Measurements from ENCODE around the gene FCHO1.

The FCHO1 gene

DNA sequence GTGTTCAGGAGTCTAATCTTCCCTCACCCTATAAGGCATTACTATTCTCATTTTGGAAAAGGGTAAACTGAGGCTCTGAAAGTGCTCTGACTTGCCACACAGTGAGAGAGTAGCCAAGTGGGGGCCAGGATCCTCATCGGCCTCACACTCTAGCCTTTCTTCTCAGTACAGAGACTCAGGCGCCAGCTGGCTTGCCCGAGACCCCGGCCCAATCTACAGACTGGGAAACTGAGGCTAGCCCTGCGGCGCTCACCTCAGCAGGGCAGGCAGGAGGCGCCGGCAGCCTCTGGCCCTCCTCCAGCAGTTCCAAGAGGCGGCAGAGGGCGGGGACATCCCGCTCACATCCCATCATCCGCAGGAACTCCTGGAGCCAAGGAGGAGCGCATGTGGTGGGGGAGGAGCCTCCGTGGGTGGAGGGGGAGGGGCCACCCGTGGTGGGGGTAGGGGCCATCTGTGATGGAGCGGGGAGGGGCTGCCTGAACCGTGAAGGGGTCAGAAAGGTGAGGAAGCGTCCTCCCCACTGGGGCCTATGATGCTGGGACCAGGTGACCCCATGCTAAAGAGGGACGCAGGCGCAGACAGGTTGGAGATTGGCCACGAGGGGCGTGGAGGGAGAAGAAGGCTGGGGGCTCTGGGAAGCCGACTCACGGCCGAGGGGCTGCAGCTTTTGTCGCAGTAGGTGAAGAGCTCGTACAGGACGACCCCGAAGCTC is 78.7 kb downstream of the FCHO1 start:
- no peak for DNase-seq (ENCODE audit: low read depth)

DNA sequence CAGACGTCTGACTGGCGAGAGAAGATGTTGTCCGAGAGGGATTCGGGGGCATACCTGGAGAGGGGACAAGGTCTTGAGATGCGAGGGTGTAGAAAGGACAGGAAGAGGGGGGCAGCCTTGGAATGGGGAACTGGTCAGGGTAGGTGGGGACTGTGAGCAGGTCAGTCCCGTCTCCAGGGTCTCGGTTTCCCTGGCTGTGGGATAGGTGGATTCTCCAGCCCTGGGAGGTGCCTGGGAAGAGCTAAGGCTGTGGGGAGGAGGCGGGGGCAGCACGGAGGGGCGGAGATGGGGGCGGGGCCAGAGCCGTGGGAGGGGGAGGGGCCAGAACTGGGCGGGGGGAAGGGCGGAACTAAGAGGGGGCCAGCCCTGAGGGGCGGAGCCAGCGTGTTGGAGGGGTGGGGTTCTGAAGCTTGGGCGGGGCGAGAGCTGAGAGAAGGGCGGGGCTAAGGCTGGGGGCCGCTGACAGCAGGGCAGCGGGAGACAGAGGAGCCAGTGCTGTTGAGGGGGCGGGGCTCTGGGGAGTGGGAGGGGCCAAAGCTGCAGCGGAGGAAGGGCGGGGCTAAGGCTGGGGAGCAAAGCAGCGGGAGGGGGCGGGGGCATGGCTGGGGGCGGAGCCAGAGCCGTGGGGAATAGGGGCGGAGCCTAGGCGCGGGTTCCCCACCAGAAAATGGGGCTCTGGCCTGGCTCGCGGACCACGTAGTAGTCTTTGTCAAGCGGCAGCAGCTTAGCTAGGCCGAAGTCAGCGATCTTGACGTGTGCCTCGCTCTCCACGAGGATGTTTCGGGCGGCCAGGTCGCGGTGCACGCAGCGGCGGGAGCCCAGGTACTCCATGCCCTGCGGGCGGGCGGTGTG is 79.5 kb downstream of the FCHO1 start:
- DNase-seq (ENCODE audit: low read depth), result no peak

DNA sequence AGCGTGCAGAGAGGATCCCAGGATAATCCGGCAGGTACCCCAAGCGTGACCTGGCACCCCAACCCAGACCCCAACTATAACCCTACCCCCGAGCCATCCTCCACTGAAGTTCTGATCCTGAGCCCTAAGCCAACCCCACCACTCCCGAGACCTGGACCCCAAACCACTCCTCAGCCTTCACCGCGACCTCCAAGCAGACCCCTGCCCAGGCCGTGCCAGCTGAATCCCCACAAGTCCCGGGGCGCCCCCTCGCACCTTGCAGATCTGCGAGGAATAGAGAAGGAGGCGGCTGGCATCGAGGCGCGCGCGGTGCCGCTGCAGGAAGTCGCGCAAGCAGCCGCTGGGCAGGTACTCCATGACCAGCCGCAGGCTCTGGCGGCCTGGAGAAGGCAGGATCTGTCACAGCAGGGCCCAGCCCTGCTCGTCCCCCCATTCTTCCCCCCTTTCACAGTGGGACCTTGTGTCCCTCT is 80.2 kb downstream of the FCHO1 start:
- no peak for DNase-seq (ENCODE audit: low read depth)

DNA sequence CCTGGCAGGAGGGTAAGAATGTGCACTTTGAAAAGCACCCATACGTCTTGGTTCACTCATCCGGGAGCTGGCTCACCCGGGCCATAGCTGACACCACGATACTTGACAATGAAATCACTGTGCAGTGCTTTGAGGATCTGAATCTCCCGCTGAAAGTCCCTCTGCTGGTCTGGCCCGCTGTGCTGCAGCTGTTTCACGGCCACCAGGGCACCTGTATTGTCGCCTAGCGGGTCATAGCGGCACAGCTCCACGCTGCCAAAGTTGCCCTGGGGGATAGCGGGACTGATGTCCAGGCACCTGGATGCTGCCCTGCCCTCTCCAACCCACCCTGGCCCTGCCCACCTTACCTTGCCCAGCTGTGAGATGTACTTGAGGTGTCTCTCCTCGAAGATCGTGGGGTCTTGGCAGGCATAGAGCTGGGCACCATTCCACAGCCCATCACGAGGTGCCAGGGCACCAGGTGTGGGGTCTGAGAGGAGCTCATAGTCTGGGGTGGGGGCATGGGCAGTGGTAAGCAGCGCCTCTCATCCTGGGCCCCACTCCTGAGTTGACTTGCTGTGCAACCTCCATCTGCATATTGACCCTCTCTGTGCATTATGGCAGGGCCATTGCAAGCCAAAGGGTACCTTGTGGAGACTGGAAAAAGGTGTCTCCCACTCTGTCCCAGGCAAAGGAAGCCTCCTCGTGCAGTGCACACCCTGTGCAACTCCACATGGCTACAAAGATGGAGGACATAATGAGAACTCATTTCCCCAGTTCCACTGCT is 81.3 kb downstream of the FCHO1 start:
- no peak for DNase-seq (ENCODE audit: low read depth)

DNA sequence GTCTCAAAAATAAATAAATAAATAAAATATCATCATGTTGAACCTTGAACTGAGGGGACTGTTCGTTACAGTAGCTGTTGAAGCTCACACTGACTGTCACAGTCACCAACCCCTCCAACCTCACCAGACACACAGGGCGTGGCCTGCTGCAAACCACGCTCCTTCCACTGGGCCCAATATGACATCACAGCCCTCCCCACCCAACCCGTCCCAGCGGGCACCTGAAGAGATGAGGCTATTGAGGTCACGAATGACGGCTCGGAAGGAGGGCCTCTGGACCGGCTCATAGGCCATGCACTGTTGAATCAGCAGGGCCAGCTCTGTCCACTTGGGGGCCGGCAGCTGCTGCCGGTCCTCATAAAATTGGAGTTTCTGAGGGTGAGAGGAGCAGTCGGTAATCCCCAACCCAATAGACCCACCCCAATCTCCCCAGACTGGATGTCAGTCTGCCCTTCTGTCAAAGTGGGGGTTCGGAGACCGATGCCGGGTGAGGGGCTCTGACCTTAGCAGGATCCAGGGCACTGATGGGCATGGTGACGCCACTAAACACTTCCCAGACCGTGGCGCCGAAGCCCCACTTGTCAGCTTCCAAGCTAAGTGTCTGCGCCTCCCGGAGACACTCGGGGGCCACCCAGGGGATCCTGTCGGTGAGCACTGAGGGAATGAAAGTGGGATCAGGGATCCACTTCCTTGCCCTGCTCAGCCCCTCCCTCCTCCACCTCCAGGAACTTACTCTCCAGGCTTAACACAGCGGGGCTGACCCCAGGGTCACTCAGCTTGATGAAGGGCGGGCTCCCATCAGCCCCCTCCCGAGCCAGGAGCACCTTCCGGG is 83.3 kb downstream of the FCHO1 start:
- no peak for DNase-seq (ENCODE audit: low read depth)

DNA sequence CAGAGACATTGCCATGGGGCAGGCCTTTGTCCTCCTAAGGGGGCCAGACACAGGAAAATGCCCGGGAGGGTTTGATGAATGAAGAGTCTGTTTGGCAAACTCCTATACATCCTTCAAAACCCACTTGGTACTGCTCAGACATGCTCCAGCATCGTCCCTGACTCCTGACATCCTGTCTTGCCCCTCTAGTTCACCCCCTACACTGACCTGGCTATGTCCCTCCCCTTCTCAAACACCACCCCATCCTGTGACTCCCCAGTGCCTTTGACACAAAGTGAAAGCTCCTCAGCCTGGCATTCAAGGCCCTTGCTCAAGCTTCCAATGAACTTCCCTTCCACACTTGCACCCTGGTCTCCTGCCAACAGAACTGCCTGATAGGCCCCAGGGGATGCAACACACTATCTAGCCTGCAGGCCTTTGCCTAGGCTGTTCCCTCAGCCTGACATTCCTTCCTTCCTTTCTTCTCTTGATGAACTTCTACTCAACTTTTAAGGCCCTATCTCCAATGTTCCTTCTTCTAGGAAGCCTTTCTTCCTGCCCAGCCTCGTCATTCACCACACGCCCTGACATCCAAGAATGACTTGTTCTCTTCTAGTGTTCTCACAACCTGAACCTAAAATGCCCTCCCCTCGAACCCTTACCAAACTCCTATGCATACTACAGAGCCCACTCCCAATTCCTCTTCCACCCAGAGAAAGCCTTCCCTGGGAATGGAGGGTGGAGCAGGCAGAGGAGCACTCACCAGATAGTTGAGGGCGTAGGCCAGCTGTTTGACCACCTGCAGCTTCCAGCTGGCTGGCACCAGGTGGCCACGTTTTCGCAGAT is 84.1 kb downstream of the FCHO1 start:
- DNase-seq (ENCODE audit: low read depth), result no peak

DNA sequence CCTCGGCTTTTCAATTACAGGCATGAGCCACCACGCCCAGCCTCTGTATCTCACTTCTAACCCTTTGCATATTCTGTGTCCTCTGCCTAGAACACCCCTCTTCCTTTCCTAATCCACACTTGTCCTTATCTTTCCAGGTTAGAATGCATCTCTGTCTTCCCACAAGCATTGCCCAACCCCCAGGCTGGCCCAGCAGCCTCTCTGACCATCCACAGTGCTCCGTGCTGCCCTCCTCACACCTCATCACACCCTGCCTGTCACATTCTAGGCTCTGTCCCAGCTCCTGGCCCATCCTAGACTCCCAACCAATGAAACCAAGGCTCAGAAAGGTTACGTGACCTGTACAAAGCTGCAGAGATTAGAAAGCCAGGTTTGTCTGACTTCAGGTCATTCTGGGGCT is 85.3 kb downstream of the FCHO1 start:
- no peak for DNase-seq (ENCODE audit: low read depth)

DNA sequence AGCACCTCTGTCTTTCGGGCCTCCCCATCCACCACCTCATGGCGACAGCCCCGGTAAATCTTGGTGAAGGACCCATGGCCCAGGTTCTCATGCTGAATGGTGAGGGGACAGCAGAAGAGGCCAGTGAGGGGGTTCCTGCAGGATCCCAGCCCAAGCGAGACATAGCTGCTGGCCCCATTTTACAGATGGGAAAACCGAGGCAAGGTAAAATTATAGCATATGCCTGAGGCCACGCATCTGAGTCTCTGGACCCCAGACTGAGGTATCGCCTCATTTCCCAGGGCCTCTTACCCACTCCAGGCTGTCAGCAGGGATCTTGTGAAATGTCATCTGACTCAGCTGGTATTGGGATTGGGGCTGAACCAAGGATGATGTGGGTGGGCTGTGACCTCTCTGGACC is 86.7 kb downstream of the FCHO1 start:
- DNase-seq (ENCODE audit: low read depth), result no peak
